Keratinocyte (primary cell): ENCODE data around the gene THBD.

Experiments used
- CTCF ChIP-seq, 3 experiments: IDR thresholded peaks in 1 of 3; conservative IDR thresholded peaks in 1 of 3; optimal IDR thresholded peaks in 1 of 3; 2 replicates in 2 of 3; 3 replicates in 1 of 3; pipeline versions ENCODE3 to v1.5.1; 2011; ENCODE audit warnings: low read length in 3 of 3, mild to moderate bottlenecking in 3 of 3, moderate library complexity in 2 of 3, control low read depth in 1 of 3, inconsistent platforms in 1 of 3; ENCODE audit not compliant: insufficient read depth in 2 of 3; ENCODE audit errors: extremely low read depth in 1 of 3
- EZH2 ChIP-seq: IDR thresholded peaks from one replicate; pipeline ENCODE4 v1.6.1; 2012; ENCODE audit warnings: inconsistent platforms, mild to moderate bottlenecking, low read length, moderate library complexity

GRCh38 chr20:22995923-22996322 is 53.5 kb downstream of the THBD start:
- TF ChIP-seq CTCF (optimal IDR thresholded peaks at IDR 0.05 in 1 of 3, IDR thresholded peaks at IDR 0.05 in 1 of 3, conservative IDR thresholded peaks at IDR 0.05 in 1 of 3; ENCODE audit: extremely low read depth in 1 of 3, insufficient read depth in 2 of 3, low read length in 3 of 3), result no peak
- no peak for TF ChIP-seq EZH2
